GM12878 (cell line): ENCODE data around the gene IFRD1. TPM values are rescaled to one million over a fixed set of nuclear protein-coding genes. Genes with fewer than 3 reads are reported as not detected.

ENCODE experiments used
- BCL11A ChIP-seq: IDR thresholded peaks from 2 replicates; pipeline ENCODE4 v1.6.1; 2011; ENCODE audit warnings: low read depth, low read length
- BMI1 ChIP-seq: fragments of 450-650 bp; IDR thresholded peaks from 2 replicates; pipeline ENCODE4 v1.6.1; 2016; ENCODE audit warnings: mild to moderate bottlenecking, moderate library complexity, borderline replicate concordance
- CBX3 ChIP-seq: fragments of 200-600 bp; sonication (generic); IDR thresholded peaks from 2 replicates; pipeline ENCODE4 v1.6.1; 2016; ENCODE audit warnings: low read depth, borderline replicate concordance
- FOXK2 ChIP-seq: fragments of 450-650 bp; IDR thresholded peaks from 2 replicates; pipeline ENCODE4 v1.6.1; 2017; ENCODE audit warnings: mild to moderate bottlenecking, moderate library complexity
- FOXM1 ChIP-seq: IDR thresholded peaks from 2 replicates; pipeline ENCODE4 v1.6.1; 2012; ENCODE audit warnings: low read depth, mild to moderate bottlenecking, inconsistent platforms, low read length, moderate library complexity
- MTA2 ChIP-seq: fragments of 450-650 bp; IDR thresholded peaks from 2 replicates; pipeline ENCODE4 v1.6.1; 2016; ENCODE audit warnings: low read depth, mild to moderate bottlenecking, moderate library complexity
- RB1 ChIP-seq: fragments of 450-650 bp; formaldehyde crosslinking; IDR thresholded peaks from 2 replicates; pipeline ENCODE4 v1.6.1; 2017; ENCODE audit warnings: mild to moderate bottlenecking, borderline replicate concordance
- RBBP5 ChIP-seq: fragments of 200-600 bp; sonication (generic); conservative IDR thresholded peaks from 2 replicates; pipeline ENCODE4 v1.6.1; 2016
- STAT1 ChIP-seq: fragments of 450-650 bp; conservative IDR thresholded peaks from 2 replicates; pipeline ENCODE4 v1.6.1; 2014; ENCODE audit warnings: antibody characterized with exemption, mild to moderate bottlenecking
- ZBED1 ChIP-seq: IDR thresholded peaks from 2 replicates; pipeline ENCODE4 v1.6.1; 2016; ENCODE audit warnings: borderline replicate concordance
- ZNF217 ChIP-seq: fragments of 450-650 bp; IDR thresholded peaks from 2 replicates; pipeline ENCODE4 v1.6.1; 2017; ENCODE audit warnings: antibody characterized with exemption, mild to moderate bottlenecking
- polyA plus RNA-seq, 11 experiments: library from polyadenylated mRNA; depleted of rRNA in 4 of 11; unstranded in 6 of 11; stranded (reverse) in 5 of 11; fragments of >200 nt; fragmentation: Nextera tagmentation in 4 of 11; fragmentation: Illumina TruSeq in 1 of 11; extraction: Ambion mirVana in 4 of 11; extraction: Trizol in 1 of 11; gene quantifications; 1 replicate in 1 of 11; 2 replicates in 10 of 11; pipeline versions ENCODE4 v1.2.1 to v1.2.3, GENCODE V29; 2011 to 2016; ENCODE audit warnings: inconsistent platforms in 2 of 11, missing spikeins in 2 of 11, low read depth in 1 of 11
- total RNA-seq, 4 experiments: library from RNA; depleted of rRNA in 3 of 4; stranded (reverse); fragments of >200 nt in 3 of 4; fragmentation: Illumina TruSeq in 1 of 4; extraction: Trizol in 1 of 4; gene quantifications; 2 replicates each; pipeline versions ENCODE4 v1.2.1 to v1.2.3, GENCODE V29; 2013 to 2021
- TF ChIP-seq, protein P1 (sequence below): fragments of 450-650 bp; formaldehyde crosslinking; IDR thresholded peaks from 2 replicates; pipeline ENCODE4 v1.4.0; 2022; ENCODE audit warnings: mild to moderate bottlenecking, moderate library complexity
- TF ChIP-seq, protein P2 (sequence below): IDR thresholded peaks from 2 replicates; pipeline ENCODE4 v1.6.1; 2011; ENCODE audit warnings: borderline replicate concordance, low read depth, mild to moderate bottlenecking, moderate library complexity, mixed read lengths, low read length; ENCODE audit not compliant: insufficient read depth; ENCODE audit errors: extremely low read length
- TF ChIP-seq, protein P3 (sequence below): fragments of 450-650 bp; IDR thresholded peaks from 2 replicates; pipeline ENCODE4 v1.6.1; 2016; ENCODE audit warnings: mild to moderate bottlenecking, moderate library complexity, borderline replicate concordance
- TF ChIP-seq, protein P4 (sequence below): IDR thresholded peaks from 2 replicates; pipeline ENCODE4 v1.6.1; 2012; ENCODE audit warnings: low read depth, low read length, improper control_type of control experiment
- TF ChIP-seq, protein P5 (sequence below): fragments of 450-650 bp; IDR thresholded peaks from 2 replicates; pipeline ENCODE4 v1.6.1; 2017; ENCODE audit warnings: mild to moderate bottlenecking, low read depth, inconsistent platforms; ENCODE audit not compliant: poor library complexity, severe bottlenecking

The IFRD1 gene
- total and polyA plus RNA-seq, 10 of the 15 experiments (the other 5 are each of a cell fraction or from before 2014, with no cell fraction given), result 9.6 to 31.1 (median 19.9) TPM

DNA sequence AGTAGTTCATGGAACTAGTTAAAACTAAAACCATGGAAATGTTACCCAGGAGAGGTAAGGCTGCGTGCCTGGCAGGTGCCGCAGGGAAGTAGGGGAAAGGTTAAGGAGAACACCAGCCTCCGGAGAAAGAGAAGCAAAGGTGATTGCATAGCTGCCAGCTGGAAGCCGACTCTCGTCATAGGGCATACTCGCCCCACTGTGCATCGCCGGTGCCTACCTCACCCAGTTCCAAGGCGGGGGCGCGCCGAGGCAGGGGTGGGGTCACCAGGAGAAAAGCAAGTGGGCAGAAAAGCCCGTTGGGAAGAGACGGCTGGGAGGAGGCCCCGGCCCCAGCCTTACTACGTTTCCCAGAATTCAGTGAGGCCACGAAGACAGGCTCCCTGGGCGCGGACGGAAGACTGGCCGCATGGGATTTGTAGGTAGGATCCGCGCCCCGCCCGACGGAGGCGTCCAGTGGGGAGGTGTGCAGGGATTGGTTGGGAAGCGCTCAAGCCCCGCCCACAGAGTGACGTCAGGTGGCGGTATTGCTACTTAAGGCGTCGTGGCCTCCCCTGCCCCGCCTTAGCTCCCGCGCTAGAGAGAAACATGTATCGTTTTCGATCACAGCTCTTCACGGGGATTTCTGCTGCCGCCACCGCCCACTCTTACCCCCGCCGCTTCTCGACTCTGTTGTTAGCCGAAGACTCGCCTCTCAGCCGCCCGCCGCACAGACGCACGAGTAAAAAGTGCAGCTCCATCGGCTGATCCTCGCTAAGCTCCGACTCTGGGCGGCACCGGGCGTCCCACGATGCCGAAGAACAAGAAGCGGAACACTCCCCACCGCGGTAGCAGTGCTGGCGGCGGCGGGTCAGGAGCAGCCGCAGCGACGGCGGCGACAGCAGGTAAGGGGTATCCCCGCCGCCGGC, at the start of gene IFRD1 (continued):
- TF ChIP-seq, protein P1, sequence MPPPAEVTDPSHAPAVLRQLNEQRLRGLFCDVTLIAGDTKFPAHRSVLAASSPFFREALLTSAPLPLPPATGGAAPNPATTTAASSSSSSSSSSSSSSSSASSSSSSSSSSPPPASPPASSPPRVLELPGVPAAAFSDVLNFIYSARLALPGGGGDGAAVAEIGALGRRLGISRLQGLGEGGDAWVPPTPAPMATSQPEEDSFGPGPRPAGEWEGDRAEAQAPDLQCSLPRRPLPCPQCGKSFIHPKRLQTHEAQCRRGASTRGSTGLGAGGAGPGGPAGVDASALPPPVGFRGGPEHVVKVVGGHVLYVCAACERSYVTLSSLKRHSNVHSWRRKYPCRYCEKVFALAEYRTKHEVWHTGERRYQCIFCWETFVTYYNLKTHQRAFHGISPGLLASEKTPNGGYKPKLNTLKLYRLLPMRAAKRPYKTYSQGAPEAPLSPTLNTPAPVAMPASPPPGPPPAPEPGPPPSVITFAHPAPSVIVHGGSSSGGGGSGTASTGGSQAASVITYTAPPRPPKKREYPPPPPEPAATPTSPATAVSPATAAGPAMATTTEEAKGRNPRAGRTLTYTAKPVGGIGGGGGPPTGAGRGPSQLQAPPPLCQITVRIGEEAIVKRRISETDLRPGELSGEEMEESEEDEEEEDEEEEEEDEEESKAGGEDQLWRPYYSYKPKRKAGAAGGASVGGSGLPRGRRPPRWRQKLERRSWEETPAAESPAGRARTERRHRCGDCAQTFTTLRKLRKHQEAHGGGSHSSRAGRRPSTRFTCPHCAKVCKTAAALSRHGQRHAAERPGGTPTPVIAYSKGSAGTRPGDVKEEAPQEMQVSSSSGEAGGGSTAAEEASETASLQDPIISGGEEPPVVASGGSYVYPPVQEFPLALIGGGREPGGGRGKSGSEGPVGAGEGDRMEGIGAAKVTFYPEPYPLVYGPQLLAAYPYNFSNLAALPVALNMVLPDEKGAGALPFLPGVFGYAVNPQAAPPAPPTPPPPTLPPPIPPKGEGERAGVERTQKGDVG (CRISPR knock-in tag), result no peak
- TF ChIP-seq, protein P2, sequence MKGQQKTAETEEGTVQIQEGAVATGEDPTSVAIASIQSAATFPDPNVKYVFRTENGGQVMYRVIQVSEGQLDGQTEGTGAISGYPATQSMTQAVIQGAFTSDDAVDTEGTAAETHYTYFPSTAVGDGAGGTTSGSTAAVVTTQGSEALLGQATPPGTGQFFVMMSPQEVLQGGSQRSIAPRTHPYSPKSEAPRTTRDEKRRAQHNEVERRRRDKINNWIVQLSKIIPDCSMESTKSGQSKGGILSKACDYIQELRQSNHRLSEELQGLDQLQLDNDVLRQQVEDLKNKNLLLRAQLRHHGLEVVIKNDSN, result no peak
- TF ChIP-seq FOXK2, result no peak
- TF ChIP-seq, protein P3, sequence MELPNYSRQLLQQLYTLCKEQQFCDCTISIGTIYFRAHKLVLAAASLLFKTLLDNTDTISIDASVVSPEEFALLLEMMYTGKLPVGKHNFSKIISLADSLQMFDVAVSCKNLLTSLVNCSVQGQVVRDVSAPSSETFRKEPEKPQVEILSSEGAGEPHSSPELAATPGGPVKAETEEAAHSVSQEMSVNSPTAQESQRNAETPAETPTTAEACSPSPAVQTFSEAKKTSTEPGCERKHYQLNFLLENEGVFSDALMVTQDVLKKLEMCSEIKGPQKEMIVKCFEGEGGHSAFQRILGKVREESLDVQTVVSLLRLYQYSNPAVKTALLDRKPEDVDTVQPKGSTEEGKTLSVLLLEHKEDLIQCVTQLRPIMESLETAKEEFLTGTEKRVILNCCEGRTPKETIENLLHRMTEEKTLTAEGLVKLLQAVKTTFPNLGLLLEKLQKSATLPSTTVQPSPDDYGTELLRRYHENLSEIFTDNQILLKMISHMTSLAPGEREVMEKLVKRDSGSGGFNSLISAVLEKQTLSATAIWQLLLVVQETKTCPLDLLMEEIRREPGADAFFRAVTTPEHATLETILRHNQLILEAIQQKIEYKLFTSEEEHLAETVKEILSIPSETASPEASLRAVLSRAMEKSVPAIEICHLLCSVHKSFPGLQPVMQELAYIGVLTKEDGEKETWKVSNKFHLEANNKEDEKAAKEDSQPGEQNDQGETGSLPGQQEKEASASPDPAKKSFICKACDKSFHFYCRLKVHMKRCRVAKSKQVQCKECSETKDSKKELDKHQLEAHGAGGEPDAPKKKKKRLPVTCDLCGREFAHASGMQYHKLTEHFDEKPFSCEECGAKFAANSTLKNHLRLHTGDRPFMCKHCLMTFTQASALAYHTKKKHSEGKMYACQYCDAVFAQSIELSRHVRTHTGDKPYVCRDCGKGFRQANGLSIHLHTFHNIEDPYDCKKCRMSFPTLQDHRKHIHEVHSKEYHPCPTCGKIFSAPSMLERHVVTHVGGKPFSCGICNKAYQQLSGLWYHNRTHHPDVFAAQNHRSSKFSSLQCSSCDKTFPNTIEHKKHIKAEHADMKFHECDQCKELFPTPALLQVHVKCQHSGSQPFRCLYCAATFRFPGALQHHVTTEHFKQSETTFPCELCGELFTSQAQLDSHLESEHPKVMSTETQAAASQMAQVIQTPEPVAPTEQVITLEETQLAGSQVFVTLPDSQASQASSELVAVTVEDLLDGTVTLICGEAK, result peak; percentile 68; the same call in 1 of the 2 replicates
- peak; percentile 58; the same call in 1 of the 2 replicates for TF ChIP-seq ZBED1
- peak; percentile 78; the same call in 1 of the 2 replicates for TF ChIP-seq RB1
- TF ChIP-seq MTA2, result no peak
- no peak for TF ChIP-seq RBBP5
- 0 out of 2 replicates have a peak, but pooled peaks have one; percentile 31 for TF ChIP-seq STAT1
- TF ChIP-seq, protein P4, sequence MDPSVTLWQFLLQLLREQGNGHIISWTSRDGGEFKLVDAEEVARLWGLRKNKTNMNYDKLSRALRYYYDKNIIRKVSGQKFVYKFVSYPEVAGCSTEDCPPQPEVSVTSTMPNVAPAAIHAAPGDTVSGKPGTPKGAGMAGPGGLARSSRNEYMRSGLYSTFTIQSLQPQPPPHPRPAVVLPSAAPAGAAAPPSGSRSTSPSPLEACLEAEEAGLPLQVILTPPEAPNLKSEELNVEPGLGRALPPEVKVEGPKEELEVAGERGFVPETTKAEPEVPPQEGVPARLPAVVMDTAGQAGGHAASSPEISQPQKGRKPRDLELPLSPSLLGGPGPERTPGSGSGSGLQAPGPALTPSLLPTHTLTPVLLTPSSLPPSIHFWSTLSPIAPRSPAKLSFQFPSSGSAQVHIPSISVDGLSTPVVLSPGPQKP, result no peak
- no peak for TF ChIP-seq FOXM1
- TF ChIP-seq BMI1, result no peak
- no peak for TF ChIP-seq ZNF217
- TF ChIP-seq, protein P5, sequence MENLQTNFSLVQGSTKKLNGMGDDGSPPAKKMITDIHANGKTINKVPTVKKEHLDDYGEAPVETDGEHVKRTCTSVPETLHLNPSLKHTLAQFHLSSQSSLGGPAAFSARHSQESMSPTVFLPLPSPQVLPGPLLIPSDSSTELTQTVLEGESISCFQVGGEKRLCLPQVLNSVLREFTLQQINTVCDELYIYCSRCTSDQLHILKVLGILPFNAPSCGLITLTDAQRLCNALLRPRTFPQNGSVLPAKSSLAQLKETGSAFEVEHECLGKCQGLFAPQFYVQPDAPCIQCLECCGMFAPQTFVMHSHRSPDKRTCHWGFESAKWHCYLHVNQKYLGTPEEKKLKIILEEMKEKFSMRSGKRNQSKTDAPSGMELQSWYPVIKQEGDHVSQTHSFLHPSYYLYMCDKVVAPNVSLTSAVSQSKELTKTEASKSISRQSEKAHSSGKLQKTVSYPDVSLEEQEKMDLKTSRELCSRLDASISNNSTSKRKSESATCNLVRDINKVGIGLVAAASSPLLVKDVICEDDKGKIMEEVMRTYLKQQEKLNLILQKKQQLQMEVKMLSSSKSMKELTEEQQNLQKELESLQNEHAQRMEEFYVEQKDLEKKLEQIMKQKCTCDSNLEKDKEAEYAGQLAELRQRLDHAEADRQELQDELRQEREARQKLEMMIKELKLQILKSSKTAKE, result no peak
- TF ChIP-seq BCL11A, result 0 out of 2 replicates have a peak, but pooled peaks have one; percentile 32
- TF ChIP-seq CBX3, result no peak
